ENCODE data around the gene TMPRSS5.

DNA sequence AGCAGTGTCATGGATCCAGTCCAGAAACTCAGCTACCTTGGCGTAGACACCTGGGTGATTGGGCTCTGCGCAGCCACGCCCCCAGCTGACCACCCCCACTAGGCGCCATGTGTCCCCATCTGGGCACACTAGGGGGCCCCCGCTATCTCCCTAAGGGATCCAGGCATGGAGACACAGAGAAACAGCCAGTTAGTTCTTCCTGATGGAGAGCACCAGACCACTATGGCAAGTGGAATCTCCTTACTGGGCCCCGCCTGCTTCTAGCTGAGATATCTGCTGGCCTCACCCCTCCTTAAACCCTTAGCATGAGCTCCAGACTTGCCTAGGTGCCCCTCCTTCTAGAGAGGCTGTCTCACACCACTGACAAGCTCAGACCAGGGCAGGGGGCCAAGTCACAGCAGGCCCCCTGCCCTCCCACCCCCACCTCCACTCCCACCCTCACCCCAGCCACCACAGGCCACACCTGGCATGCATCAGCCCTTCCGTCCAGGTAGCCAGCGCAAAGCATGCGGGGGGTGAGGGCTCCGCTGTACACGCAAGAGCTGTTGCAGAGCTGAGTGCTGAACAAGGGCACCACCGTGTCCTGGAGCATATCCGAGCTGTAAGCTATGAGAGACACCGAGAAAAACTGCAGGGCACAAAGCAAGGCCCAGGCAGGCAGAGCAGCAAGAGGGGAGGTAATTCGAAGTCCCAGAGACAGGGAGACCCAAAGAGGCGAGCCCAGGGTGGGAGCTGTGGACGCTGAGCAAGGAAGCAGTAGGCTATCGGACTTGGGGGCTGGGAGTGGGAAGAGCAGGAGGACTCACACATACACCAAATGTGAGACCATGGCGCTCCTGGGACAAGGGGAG lies 16.1 kb downstream of the TMPRSS5 start:
- no peak for TF ChIP-seq POLR2AphosphoS5 (IDR thresholded peaks at IDR 0.05; ENCODE audit: borderline replicate concordance, low read depth, low read length)
- no peak for TF ChIP-seq FOXP2 (optimal IDR thresholded peaks at IDR 0.05; ENCODE audit: control extremely low read depth, extremely low read length, insufficient read depth)

Data from SK-N-MC (cell line).